Left lung (tissue), 10 donors: ENCODE results near the gene ACAA1. TPM values are rescaled to one million over a fixed set of nuclear protein-coding genes. Genes with fewer than 3 reads are reported as not detected.

Experiments
- ATAC-seq: fragments of 200-7000 bp; cut with Tn5 transposase; one replicate; pipeline ENCODE4 v1.9.1; 2020; ENCODE audit warnings: moderate library complexity
- DNase-seq, 4 donors: peaks; one replicate each; pipeline ENCODE4 v3.0.0-alpha.2; 2013 to 2020
- H3K27ac ChIP-seq, 2 donors: fragments of 200-600 bp; sonication (generic) in 1 of 2; one replicate each; pipeline versions ENCODE4 v1.5.0 to v1.8.0; 2020 to 2021
- H3K27me3 ChIP-seq, 2 donors: fragments of 200-600 bp; sonication (generic) in 1 of 2; one replicate each; pipeline versions ENCODE4 v1.5.0 to v1.8.0; 2020 to 2021
- H3K36me3 ChIP-seq, 2 donors: fragments of 200-600 bp; sonication (generic) in 1 of 2; one replicate each; pipeline versions ENCODE4 v1.5.0 to v1.8.0; 2020 to 2021
- H3K4me1 ChIP-seq, 2 donors: fragments of 200-600 bp; one replicate each; pipeline ENCODE4 v1.8.0; 2021
- H3K4me3 ChIP-seq, 2 donors: fragments of 200-600 bp; sonication (generic) in 1 of 2; one replicate each; pipeline versions ENCODE4 v1.5.0 to v1.8.0; 2020 to 2021; ENCODE audit warnings: mild to moderate bottlenecking in 1 of 2
- H3K9me3 ChIP-seq, 2 donors: fragments of 200-600 bp; sonication (generic) in 1 of 2; one replicate each; pipeline versions ENCODE4 v1.5.0 to v1.8.0; 2020 to 2021
- intact Hi-C, 2 donors: fragments of 100-400 bp; cut with DNase I; formaldehyde crosslinking; loops; one replicate each; pipeline versions ENCODE4 v1.11.2 to v1.14.2; 2022
- polyA plus RNA-seq, 6 donors: library from polyadenylated mRNA; unstranded; fragments of 120-200 nt; gene quantifications; one replicate each; pipeline ENCODE4 v1.2.1, GENCODE V29; 2013; ENCODE audit not compliant: insufficient read length in 6 of 6
- total RNA-seq, 2 donors: library from RNA; stranded (reverse); fragmentation: NEBNext Ultra II Directional; extraction: Animal tissue kit (Norgen Biotek cat#: 25700); gene quantifications; one replicate each; pipeline ENCODE4 v1.2.1, GENCODE V29; 2021
- TF ChIP-seq, protein P1 (sequence below), 2 donors: fragments of 200-600 bp; sonication (generic) in 1 of 2; IDR thresholded peaks; one replicate each; pipeline versions ENCODE4 v1.5.0 to v1.8.0; 2021; ENCODE audit warnings: antibody characterized with exemption in 2 of 2
- donor health status: DM: no; HTN: yes; CAD: no.
- donor health status: DM: no; HTN: no; CAD: no.

The ACAA1 gene
- total and polyA plus RNA-seq, 8 donors: 54.3 to 106 (median 60.2) TPM

DNA sequence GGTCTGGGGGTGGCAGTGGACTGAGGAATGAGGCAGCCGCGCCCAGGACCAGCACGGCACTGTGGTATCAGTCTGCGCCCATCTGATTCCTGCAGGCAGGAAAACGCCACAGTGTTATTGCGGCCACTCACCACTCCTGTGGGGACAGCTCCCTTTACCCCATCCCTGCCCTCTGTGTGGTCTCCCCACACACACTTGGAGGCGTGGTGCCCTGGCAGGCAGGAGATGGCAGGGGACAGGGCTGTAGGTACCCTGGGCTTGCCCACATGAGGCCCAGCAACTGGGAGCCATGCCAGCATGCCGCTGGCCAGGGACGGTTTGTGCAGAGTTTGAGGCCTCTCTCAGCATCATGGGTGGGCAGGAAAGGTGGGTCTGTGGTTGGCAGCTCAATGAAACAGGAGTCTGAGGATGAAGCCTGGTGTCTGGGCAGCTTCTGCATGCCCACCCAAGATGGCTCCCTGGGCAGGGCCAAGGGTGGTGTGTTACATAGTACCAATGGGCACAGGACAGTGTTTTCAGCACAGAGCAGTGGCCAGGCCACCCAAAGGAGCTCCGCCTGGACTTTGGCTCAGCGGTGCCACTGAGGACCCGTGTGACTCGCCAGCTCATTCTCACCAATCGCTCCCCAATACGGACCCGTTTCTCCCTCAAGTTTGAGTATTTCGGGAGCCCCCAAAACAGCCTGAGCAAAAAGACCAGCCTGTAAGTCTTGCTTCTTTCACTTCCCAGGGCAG, 27.2 kb downstream of the ACAA1 start:
- Histone ChIP-seq H3K4me3 (no peak overlapping the region), H3K9me3 (peaks cover 0 to 5% of the 10 kb centered on the region in 2 donors), H3K36me3 (no peaks in the 10 kb centered on the region), H3K27me3 (no peaks in the 10 kb centered on the region), H3K4me1 (peaks cover 0 to 28% of the 10 kb centered on the region in 2 donors), H3K27ac (no peak overlapping the region)
- no peak for DNase-seq
- intact Hi-C loops: no loop called here
- ATAC-seq: no peak
- TF ChIP-seq, protein P1, sequence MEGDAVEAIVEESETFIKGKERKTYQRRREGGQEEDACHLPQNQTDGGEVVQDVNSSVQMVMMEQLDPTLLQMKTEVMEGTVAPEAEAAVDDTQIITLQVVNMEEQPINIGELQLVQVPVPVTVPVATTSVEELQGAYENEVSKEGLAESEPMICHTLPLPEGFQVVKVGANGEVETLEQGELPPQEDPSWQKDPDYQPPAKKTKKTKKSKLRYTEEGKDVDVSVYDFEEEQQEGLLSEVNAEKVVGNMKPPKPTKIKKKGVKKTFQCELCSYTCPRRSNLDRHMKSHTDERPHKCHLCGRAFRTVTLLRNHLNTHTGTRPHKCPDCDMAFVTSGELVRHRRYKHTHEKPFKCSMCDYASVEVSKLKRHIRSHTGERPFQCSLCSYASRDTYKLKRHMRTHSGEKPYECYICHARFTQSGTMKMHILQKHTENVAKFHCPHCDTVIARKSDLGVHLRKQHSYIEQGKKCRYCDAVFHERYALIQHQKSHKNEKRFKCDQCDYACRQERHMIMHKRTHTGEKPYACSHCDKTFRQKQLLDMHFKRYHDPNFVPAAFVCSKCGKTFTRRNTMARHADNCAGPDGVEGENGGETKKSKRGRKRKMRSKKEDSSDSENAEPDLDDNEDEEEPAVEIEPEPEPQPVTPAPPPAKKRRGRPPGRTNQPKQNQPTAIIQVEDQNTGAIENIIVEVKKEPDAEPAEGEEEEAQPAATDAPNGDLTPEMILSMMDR (IDR thresholded peaks at IDR 0.05): no peak

DNA sequence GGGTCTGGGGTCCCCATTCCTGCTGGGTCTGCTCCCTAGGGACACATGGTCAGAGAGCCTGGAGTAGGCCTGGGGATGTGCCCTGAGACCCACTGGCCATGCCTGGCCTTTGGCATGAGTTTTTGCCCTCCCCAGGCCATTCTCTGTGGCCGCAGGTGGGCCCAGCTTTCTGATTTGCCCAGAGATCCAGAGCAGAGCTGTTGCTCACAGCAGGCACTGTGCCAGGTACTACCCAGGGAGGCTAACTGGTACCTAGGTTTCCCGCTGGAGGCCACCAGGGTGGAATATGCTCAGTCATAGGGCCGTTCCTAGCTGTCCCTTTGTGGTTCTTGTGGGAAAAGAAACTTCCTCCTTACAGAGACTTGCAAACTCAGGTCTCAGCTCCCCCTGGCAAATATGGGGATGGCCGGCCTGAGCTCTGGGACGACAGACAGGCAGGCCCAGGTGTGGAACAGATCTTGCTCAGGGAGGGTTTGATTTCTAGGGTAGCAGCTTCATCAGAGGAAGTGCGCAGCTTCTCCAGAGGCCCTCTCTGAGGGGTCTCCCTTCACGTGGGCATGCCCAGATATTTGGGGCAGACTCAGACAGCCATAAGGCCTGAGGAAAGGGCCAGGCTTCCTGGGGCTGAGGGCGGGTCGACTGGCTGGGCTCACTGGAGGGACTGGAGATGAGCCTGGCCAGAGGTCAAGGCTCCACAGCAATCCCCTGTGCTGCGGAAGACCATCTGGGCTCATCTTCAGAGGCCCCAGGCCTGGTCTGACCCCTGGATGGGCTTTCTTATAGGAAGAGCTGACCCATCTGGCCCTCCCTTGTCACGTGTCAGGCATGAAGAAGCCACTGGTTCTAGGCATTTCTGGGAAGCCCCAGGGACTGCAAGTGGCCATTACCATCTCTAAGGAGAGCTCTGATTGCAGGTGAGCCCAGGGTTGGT, 28.0 kb downstream of the ACAA1 start:
- intact Hi-C loops: no loop called here
- ATAC-seq (no peak), DNase-seq (no peak)
- Histone ChIP-seq H3K4me1 (peaks cover 0 to 28% of the 10 kb centered on the region in 2 donors), H3K9me3 (peaks cover 0 to 5% of the 10 kb centered on the region in 2 donors), H3K4me3 (no peak overlapping the region), H3K27ac (peak overlapping the region in 1 of 2 donors; percentile 71), H3K27me3 (no peaks in the 10 kb centered on the region), H3K36me3 (no peaks in the 10 kb centered on the region)
- TF ChIP-seq, protein P1 (IDR thresholded peaks at IDR 0.05): peak in 1 of 2 donors; percentile 17

DNA sequence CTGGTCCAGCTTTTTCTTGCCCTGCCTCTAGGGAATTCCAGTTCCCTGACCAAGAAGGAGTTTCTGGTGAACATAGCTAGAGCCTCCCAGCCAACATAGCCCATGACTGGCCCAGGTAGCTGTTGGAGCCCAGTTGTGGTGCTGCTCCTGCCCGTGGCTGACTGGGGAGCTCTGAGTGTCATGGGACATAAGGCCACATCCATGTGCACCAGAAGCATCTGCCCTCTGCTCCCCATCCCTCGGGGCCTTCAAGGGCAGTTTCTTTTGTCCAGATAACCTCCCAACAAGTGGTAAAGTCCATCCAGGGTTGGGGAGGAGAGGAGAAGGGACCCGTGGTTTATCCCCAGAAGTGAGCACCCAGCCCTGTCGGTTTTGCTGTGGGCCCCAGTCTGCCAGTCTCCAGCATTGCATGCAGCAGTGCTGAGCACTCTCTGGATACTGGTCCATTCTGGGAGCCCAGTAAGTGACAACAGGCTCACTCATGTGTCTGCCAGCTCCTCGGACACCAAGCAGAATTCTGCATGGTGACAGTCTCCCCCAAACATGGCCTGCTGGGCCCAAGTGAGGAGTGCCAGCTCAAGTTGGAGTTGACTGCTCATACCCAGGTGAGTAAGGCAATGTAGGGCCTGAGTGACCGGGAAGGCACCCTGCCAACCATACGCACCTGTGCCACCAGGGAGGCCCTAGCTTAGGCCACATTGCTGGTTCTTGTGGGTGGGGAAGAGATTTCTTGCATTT, 28.8 kb downstream of the ACAA1 start:
- TF ChIP-seq, protein P1 (IDR thresholded peaks at IDR 0.05): no peak
- DNase-seq: no peak
- Histone ChIP-seq H3K4me3 (no peak overlapping the region), H3K27me3 (no peaks in the 10 kb centered on the region), H3K36me3 (no peaks in the 10 kb centered on the region), H3K27ac (peak overlapping the region in 1 of 2 donors; percentile 71), H3K9me3 (peaks cover 0 to 5% of the 10 kb centered on the region in 2 donors), H3K4me1 (peaks cover 0 to 35% of the 10 kb centered on the region in 2 donors)
- ATAC-seq: no peak
- intact Hi-C loops: no loop called here

DNA sequence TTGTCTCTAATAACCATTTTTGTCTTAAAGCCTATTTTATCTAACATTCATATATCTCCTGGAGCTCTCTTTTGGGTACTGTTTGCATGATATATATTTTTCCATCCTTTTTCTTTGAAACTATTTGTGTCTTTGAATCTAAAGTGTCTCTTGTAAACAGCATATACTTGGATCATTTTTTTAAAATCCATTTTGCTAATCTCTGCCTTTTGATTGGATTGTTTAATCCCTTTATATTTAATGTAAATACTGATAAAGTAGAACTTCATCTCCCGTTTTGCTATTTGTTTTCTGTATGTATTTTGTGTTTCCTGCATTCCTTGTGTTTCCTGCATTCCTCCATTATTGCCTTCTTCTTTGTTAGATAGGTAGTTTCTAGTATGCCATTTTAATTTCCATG, 31.4 kb downstream of the ACAA1 start:
- Histone ChIP-seq H3K9me3 (peaks cover 0 to 5% of the 10 kb centered on the region in 2 donors), H3K4me3 (no peak overlapping the region), H3K27me3 (no peaks in the 10 kb centered on the region), H3K27ac (no peak overlapping the region), H3K4me1 (peaks cover 0 to 49% of the 10 kb centered on the region in 2 donors), H3K36me3 (no peaks in the 10 kb centered on the region)
- TF ChIP-seq, protein P1 (IDR thresholded peaks at IDR 0.05): no peak
- ATAC-seq (no peak), DNase-seq (no peak)
- intact Hi-C loops: no loop called here
